Measurements from ENCODE around the gene ERGIC1.
A peak's percentile ranks its signal among the peaks of the same experiment; 100 is the strongest.

Gene ERGIC1

DNA sequence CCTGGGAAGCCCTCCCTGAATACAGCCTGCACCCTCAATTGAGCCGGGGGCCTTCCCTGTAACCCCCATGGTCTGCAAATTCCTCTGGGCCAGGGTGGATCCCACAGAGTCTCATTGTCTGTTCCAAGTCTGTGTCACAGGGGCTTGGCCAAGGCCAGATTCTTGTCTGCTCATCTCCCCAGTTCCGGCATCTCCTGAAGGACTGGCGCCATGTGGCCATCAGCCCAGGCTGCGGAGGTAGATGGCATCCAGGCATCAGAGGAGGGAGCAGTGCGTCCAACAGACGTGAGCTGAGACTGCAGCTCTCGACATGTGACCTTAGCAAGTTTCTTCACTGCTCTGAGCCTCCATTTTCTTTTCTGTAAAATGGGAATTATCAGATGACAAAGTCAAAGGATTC lies 87.9 kb downstream of the ERGIC1 start:
- no peak for DNase-seq (ENCODE audit: low spot score)

DNA sequence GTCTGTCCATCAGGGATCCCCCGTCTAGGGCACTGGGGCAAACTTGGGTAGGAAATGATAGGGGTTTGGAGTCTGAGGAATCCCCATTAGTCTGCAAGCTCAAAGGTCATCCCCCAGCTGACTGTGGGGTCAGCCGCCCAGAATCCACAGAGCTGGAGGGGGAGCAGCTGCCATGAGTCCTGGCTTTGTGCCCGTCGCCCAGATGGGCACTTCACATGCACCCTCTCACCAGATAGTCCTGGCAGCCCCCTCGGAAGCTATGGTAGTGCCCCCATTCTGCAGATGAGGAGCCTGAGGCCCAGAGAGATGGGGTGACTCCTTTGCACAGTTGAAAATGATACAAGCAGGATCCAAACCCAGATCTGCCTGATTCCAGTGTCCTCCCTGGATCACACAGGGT lies 89.5 kb downstream of the ERGIC1 start:
- no peak for DNase-seq (ENCODE audit: low spot score)

GRCh38 chr5:172925336-172925948 lies 91.4 kb downstream of the ERGIC1 start:
- no peak for DNase-seq (ENCODE audit: low spot score)

DNA sequence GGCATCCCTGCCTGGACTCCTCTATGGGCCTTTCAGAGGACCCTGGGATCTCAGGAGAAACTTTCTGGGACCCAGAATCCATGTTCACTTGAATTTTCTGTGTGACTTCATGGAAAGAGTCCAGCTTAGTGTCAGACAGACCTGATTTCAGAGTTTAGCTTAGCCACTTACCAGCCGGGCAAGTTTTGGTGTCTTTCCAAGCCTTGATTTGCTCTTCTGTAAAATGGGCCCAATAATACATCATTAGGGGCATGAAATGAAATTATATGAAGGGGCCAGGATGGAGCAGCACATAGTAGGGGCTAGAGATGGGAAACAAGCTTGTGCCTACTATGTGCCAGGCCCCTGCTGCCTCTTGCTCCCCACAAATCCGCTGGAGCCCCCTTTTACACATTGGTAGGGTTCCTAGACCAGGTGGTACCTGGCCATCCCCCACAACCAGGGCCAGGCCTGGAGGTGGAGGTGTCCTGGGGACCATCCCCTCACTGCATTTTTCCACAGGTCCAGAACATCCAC lies 92.0 kb downstream of the ERGIC1 start:
- no peak for DNase-seq (ENCODE audit: low spot score)

DNA sequence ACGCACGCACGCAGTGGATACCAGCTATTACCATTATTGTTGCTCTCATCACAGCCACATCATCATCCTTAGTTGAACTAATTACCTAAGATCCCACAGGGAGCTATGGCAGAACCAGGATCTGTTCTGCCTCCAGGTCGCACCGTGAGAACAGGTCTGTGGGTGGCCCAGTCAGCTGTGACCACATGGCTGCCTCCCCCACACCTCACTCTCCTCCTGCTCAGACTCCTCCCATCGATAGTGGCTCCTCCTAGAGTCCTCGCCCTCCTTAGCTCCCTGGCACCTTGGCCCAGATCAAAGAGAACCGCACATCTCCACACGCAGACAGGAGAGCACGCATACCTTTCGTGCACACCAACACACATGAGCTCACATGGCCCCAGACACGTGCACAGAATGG lies 92.7 kb downstream of the ERGIC1 start:
- peak; percentile 65 for DNase-seq (ENCODE audit: low spot score)

DNA sequence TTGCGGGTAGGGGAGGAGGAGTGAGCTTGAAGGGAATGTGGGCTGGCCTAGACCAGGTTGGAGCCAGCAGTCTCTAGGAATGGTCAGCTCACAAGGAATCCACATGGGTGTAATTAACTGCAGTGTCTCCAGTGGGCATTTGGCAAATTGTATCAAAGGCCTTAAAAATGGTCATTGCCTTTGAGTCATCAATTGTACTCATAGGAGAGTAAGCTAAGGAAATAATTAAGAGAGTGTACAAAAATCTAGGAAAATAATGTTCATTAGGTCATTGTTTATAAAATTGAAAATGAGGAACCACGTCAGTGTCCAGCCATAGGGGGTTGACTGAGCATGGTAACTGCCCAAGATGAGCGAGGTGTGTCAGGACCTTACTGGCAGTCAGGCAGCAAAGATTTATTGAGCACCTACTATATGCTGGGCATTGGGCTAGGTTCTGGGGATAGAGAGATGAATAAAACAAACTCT lies 95.4 kb downstream of the ERGIC1 start:
- peak; percentile 70 for DNase-seq (ENCODE audit: low spot score)

DNA sequence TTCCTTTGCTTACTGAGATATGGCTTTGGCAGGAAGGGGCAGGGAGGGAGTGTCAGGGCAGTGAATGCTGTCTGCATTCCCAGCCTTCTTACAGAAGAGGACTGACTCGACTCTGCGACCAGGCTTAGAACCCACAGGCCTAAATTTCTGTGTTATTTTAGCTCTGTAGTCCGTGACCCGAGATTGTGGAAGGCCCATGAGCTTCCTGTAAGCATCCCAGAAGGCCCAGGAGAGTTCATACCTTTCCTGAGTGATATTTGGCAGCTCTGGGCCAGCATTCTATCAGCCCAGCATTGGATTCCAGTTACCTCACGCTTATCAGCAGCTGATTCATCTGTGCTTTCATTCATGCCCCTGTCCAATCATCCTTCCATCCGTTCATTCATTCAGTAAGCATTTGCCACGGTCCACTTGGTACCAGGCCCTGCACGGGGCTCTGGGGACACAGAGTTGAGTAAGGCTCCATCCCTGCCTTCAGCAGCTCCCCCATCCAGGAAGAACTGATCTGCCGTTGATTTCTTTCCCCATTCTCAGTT lies 97.0 kb downstream of the ERGIC1 start:
- DNase-seq (ENCODE audit: low spot score) = peak; percentile 99

GRCh38 chr5:172932313-172933017 lies 98.4 kb downstream of the ERGIC1 start:
- peak; percentile 84 for DNase-seq (ENCODE audit: low spot score)

- DNase-seq (ENCODE audit: low spot score) = no peak
These were observed 99.2 kb downstream of the ERGIC1 start for GRCh38 chr5:172933238-172933637.

GRCh38 chr5:172935096-172935495 lies 101.0 kb downstream of the ERGIC1 start:
- no peak for DNase-seq (ENCODE audit: low spot score)

DNA sequence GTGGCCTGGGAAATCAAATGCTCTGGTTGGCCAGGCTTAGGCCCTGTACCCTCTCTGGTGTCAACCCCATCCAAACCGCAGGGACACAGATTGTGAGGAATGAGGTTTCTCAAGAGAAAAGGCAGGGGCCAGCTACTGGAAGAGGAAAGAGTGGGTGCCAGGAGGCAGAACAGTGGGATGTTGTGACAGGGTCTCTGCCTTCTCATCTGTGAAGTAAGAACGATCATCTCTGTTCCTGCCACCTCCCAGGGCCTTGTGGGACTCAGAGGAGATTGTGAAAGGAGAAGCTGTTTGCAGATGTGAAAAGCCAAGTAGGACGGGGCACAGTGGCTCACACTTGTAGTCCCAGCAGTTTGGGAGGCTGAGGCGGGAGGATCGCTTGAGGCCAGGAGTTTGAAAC lies 102.3 kb downstream of the ERGIC1 start:
- DNase-seq (ENCODE audit: low spot score) = no peak

DNA sequence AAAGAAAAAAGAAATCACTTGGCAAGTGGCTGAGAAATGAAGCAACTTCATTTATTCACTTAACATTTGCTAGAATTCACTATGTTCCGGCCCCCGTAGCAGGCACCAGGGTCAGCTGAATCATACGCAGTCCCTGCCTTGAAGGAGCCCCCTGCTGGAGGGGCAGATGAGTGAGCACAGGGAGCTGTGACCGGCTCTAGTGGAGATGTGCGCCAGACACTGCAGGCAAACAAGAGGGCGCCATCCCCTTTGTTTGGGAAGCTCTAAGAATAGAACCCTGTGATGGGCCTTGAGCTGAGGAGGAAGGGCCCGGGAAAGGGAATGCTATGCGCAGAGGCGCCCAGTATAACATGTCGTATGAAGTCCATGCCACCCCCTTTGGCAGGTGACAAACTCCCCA lies 105.0 kb downstream of the ERGIC1 start:
- peak; percentile 25 for DNase-seq (ENCODE audit: low spot score)

GRCh38 chr5:172939611-172940267 lies 105.7 kb downstream of the ERGIC1 start:
- no peak for DNase-seq (ENCODE audit: low spot score)

- DNase-seq (ENCODE audit: low spot score) = no peak
These were observed 106.4 kb downstream of the ERGIC1 start for GRCh38 chr5:172940268-172941066.

GRCh38 chr5:172941067-172941516 lies 107.0 kb downstream of the ERGIC1 start:
- DNase-seq (ENCODE audit: low spot score) = peak; percentile 21

- no peak for DNase-seq (ENCODE audit: low spot score)
These were observed 108.5 kb downstream of the ERGIC1 start for GRCh38 chr5:172942556-172942955.

GRCh38 chr5:172943283-172943841 lies 109.3 kb downstream of the ERGIC1 start:
- peak; percentile 67 for DNase-seq (ENCODE audit: low spot score)

DNA sequence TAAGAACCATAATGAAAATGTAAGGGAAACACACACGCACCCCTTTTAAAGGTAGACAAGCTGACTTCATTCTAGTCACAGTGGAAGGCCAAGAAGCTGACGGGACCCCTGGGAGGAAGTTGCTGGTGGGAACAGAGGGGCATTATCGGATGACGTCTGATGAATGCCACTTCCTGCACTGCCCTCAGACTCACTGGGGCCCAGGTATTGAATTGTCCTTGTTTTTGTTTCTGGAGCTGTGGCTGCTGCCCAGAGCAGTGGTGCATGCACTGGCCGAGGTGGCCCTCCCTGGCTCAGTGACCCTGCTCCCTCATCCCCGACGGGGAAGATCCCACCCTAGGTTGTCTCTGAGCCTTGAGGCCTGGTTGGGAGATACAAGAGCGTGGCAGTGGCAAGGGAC lies 109.9 kb downstream of the ERGIC1 start:
- DNase-seq (ENCODE audit: low spot score) = peak; percentile 59

- DNase-seq (ENCODE audit: low spot score) = no peak
These were observed 110.7 kb downstream of the ERGIC1 start for GRCh38 chr5:172944741-172945140.

GRCh38 chr5:172945151-172945550 lies 111.1 kb downstream of the ERGIC1 start:
- DNase-seq (ENCODE audit: low spot score) = no peak

- DNase-seq (ENCODE audit: low spot score) = no peak
These were observed 112.1 kb downstream of the ERGIC1 start for GRCh38 chr5:172946146-172946545.
